GM12872 (cell line): ENCODE measurements around the gene ACSS2.

ENCODE experiments used
- CTCF ChIP-seq: IDR thresholded peaks from 3 replicates; pipeline ENCODE4 v1.5.1; 2011; ENCODE audit warnings: low read depth, mild to moderate bottlenecking, low read length, moderate library complexity; ENCODE audit not compliant: insufficient read depth

The ACSS2 gene

GRCh38 chr20:34863421-34863965, 12.9 kb upstream of the ACSS2 start:
- TF ChIP-seq CTCF: no peak

GRCh38 chr20:34864216-34864615, 12.2 kb upstream of the ACSS2 start:
- TF ChIP-seq CTCF: no peak

- no peak for TF ChIP-seq CTCF
Observed at GRCh38 chr20:34871320-34871926, 5.0 kb upstream of the ACSS2 start.

GRCh38 chr20:34871966-34872621, 4.3 kb upstream of the ACSS2 start:
- no peak for TF ChIP-seq CTCF

- peak; percentile 70 for TF ChIP-seq CTCF
Observed at GRCh38 chr20:34872622-34873224, 3.7 kb upstream of the ACSS2 start, which contains the start of gene GGT7. TSS of gene GGT7 (minus strand) at chr20:34872856. CDS start at chr20:34872815, 41 bp downstream.

GRCh38 chr20:34873583-34874093, 2.8 kb upstream of the ACSS2 start:
- TF ChIP-seq CTCF: no peak

GRCh38 chr20:34874094-34874654, 2.2 kb upstream of the ACSS2 start:
- TF ChIP-seq CTCF: peak; percentile 85
